ENCODE data around the gene S100A3. TPM values are rescaled to one million over a fixed set of nuclear protein-coding genes. Genes with fewer than 3 reads are reported as not detected.

The S100A3 gene, protein sequence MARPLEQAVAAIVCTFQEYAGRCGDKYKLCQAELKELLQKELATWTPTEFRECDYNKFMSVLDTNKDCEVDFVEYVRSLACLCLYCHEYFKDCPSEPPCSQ
- total RNA-seq, result 1 to 10 TPM in 2 of 9 donors, under 1 TPM in 3, not detected in 4; 0.28 to 2.9 (median 0.54) TPM
- 1 to 10 TPM in 2 of 3 donors, not detected in 1; 1.9 to 3.8 TPM for polyA plus RNA-seq
- long read RNA-seq, donor 1, result 0 reads
- long read RNA-seq, donor 2, result 0 reads
- long read RNA-seq, donor 3, result 0 reads
- long read RNA-seq, donor 4, result 0 reads
- long read RNA-seq, donor 5, partial matches to known transcripts, result 0 of 4 reads
- long read RNA-seq, donor 5, other reads (novel, unspliced or antisense), result 2 of 4 reads
- long read RNA-seq, donor 6, result 0 reads
- long read RNA-seq, donor 7, result 0 reads
- long read RNA-seq, donor 8, result 0 reads
- long read RNA-seq, donor 9, result 0 reads
- long read RNA-seq, donor 10, result 0 reads

DNA sequence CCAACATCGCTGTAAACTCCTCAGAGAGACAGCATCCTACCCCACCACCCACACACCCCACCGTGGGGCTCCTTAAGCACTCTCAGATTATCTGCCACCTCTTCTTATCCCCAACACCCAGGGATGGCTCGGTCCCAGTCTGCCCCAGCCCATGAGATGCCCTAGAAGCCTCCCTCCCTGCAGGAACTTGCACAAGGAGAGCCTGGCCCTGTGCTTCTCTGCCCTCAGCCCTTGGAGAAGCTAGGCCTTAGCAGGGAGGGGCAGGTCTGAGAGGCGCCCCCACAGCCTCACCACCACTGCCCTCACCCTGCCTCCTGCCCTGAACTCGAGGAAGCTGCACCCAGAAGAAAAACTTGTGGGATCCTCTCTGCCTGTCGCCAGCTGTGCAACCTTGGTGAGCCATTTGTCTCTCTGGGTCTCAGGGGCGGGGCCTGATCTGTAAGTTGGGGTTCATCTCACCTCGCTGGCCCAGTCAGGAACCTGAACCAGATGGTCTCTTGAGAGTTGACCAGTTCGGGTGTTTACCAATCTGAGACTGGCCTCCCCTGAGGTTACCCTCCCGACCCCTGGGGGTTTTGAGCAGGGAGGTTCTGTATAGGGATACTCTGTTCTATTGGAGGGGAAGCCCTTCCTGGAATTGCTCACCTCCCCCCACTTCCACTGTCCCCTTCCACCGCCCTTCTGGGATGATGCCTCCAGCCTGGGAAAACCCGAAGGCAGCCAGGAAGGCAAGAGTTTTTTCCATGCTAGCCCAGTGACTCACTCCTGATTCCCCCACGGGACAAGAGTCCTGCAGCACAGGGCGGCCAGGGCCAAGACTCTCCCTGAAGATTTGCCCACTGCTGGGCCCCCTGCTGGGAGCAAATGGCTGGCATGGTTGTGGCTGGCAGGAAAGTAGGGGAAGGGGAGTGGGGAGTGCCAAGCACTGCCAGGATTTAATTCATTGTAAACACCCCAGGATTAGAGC, at the start of gene S100A3:
Gene S100A3 (minus strand): TSS at position 537 of the 967 bp plus-strand sequence. CDS start 773 bp downstream, outside the sequence.
- Histone ChIP-seq H3K27me3 (no peaks in the 10 kb centered on the region), H3K4me3 (no peak within 1 kb of the TSS), H3K4me1 (replicated peaks in 1 of 2) (peaks cover 41 to 47% of the 10 kb centered on the region in 2 donors), H3K9me3 (replicated peaks in 1 of 3) (no peaks in the 10 kb centered on the region), H3K27ac (peak within 1 kb of the TSS in 3 of 5 donors; percentile 7 to 57 (median 51)), H3K36me3 (replicated peaks in 1 of 2) (no peaks in the 10 kb centered on the region)
- 61 to 78% (median 69%) methylated on average over 10 to 14 of the region's 14 CpGs for WGBS, 4 donors
- intact Hi-C loops (cut with DNase I), result no loop called here
- TF ChIP-seq, protein P1, sequence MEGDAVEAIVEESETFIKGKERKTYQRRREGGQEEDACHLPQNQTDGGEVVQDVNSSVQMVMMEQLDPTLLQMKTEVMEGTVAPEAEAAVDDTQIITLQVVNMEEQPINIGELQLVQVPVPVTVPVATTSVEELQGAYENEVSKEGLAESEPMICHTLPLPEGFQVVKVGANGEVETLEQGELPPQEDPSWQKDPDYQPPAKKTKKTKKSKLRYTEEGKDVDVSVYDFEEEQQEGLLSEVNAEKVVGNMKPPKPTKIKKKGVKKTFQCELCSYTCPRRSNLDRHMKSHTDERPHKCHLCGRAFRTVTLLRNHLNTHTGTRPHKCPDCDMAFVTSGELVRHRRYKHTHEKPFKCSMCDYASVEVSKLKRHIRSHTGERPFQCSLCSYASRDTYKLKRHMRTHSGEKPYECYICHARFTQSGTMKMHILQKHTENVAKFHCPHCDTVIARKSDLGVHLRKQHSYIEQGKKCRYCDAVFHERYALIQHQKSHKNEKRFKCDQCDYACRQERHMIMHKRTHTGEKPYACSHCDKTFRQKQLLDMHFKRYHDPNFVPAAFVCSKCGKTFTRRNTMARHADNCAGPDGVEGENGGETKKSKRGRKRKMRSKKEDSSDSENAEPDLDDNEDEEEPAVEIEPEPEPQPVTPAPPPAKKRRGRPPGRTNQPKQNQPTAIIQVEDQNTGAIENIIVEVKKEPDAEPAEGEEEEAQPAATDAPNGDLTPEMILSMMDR (IDR thresholded peaks at IDR 0.05), result peak in 3 of 6 experiments; percentile 7 to 12 (median 10)
- TF ChIP-seq POLR2A (IDR thresholded peaks at IDR 0.05), result no peak
- DNase-seq, result peak; percentile 70 to 92 (median 80)

DNA sequence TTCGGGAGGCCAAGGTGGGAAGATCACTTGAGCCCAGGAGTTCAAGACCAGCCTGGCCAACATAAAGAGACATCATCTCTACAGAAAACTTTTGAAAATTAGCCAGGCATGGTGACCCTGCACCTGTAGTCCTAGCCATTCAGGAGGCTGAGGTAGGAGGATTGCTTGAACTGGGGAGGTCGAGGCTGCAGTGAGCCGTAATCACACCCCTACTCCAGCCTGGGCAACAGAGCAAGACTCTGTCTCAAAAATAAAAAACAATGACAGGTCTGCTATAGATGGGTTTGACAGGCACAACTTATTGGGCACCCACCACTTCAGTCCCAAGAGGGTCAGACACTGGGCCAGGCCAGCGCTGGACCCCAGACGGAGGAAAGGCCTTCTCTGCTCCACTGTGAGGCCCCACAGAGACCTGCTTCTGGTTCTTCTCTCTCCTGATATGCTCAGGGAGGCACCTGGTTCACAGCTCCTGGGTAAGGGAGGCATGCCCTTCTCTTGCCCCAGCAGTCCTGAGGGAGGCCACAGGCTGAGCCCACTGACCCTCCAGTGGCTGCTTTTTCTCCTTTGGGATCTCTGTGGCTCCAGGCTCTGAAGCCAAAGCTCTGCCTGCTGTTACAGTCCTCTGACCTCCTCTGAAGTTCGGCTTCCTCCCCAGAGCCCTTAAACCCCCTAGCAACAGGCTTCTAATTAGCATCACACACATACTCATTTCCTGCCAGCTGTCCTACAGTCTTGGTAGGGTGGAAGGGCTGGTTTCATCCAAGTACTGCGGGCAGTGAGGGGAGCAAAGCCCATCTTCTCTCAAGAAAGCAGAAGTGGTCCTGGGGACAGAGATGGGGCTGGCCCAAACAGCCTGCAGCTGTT, 49.5 kb upstream of the S100A3 start:
- peaks cover 0 to 5% of the 10 kb centered on the region in 2 donors for H3K4me1 ChIP-seq (replicated peaks in 1 of 2)
- H3K4me3 ChIP-seq, result no peak overlapping the region
- intact Hi-C loops (cut with DNase I), result no loop called here
- H3K9me3 ChIP-seq (replicated peaks in 1 of 3), result no peaks in the 10 kb centered on the region
- WGBS, 4 donors, result 76 to 86% (median 83%) methylated on average over 4 to 7 of the region's 7 CpGs
- TF ChIP-seq POLR2A (IDR thresholded peaks at IDR 0.05), result no peak
- TF ChIP-seq, protein P1 (IDR thresholded peaks at IDR 0.05), result no peak
- no peak for DNase-seq
- no peak overlapping the region for H3K27ac ChIP-seq
- no peaks in the 10 kb centered on the region for H3K27me3 ChIP-seq
- H3K36me3 ChIP-seq (replicated peaks in 1 of 2), result no peaks in the 10 kb centered on the region

DNA sequence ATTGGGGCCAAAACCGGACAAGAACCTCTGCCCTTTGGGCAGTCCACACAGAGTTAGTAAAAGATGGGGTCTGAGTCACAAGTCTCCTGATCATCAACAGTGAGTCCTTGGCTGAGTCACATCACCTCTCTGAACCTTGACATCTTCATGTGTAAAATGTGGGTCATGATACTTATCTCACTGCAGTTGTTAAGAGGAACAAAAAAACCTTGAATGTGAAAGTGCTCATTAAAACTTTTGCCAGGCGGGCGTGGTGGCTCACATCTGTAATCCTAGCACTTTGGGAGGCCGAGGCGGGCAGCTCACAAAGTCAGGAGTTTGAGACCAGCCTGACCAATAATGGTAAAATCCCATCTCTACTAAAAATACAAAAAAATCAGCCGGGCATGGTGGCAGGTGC, 48.1 kb upstream of the S100A3 start:
- 43 to 61% (median 56%) methylated on average over 6 of the region's 6 CpGs for WGBS, 4 donors
- Histone ChIP-seq H3K36me3 (replicated peaks in 1 of 2) (no peaks in the 10 kb centered on the region), H3K4me1 (replicated peaks in 1 of 2) (peaks cover 3 to 5% of the 10 kb centered on the region in 2 donors), H3K27ac (peak overlapping the region in 4 of 5 donors; percentile 46 to 70 (median 62)), H3K4me3 (no peak overlapping the region), H3K27me3 (no peaks in the 10 kb centered on the region), H3K9me3 (replicated peaks in 1 of 3) (no peaks in the 10 kb centered on the region)
- intact Hi-C loops (cut with DNase I), result no loop called here
- TF ChIP-seq, protein P1 (IDR thresholded peaks at IDR 0.05), result no peak
- TF ChIP-seq POLR2A (IDR thresholded peaks at IDR 0.05), result no peak
- DNase-seq, result peak in 6 of 7 donors; percentile 56 to 79 (median 67)
